ENCODE measurements around the gene LZTR1. TPM values are rescaled to one million over a fixed set of nuclear protein-coding genes. Genes with fewer than 3 reads are reported as not detected.

LZTR1 gene
- total and polyA plus RNA-seq, 2 experiments from 2014 or later: 9.2 to 39.9 TPM

DNA sequence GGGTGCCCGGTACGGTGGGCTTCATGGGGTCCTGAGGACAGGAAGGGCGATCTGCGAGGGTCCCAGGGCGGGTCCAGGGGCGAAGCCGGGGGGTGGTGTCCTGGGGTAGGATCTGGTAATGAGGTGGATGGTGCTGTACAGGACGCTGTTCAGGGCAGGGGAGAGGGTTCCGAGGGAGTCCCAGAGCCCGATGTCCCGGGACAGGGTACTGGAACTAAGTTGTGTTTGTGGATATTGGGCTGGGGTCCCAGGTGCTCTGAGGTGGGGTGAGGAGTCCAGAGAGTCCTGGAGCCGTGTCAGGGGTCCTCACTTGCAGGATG is 426 bp downstream of the LZTR1 start (continued):
- TF ChIP-seq, protein P1, sequence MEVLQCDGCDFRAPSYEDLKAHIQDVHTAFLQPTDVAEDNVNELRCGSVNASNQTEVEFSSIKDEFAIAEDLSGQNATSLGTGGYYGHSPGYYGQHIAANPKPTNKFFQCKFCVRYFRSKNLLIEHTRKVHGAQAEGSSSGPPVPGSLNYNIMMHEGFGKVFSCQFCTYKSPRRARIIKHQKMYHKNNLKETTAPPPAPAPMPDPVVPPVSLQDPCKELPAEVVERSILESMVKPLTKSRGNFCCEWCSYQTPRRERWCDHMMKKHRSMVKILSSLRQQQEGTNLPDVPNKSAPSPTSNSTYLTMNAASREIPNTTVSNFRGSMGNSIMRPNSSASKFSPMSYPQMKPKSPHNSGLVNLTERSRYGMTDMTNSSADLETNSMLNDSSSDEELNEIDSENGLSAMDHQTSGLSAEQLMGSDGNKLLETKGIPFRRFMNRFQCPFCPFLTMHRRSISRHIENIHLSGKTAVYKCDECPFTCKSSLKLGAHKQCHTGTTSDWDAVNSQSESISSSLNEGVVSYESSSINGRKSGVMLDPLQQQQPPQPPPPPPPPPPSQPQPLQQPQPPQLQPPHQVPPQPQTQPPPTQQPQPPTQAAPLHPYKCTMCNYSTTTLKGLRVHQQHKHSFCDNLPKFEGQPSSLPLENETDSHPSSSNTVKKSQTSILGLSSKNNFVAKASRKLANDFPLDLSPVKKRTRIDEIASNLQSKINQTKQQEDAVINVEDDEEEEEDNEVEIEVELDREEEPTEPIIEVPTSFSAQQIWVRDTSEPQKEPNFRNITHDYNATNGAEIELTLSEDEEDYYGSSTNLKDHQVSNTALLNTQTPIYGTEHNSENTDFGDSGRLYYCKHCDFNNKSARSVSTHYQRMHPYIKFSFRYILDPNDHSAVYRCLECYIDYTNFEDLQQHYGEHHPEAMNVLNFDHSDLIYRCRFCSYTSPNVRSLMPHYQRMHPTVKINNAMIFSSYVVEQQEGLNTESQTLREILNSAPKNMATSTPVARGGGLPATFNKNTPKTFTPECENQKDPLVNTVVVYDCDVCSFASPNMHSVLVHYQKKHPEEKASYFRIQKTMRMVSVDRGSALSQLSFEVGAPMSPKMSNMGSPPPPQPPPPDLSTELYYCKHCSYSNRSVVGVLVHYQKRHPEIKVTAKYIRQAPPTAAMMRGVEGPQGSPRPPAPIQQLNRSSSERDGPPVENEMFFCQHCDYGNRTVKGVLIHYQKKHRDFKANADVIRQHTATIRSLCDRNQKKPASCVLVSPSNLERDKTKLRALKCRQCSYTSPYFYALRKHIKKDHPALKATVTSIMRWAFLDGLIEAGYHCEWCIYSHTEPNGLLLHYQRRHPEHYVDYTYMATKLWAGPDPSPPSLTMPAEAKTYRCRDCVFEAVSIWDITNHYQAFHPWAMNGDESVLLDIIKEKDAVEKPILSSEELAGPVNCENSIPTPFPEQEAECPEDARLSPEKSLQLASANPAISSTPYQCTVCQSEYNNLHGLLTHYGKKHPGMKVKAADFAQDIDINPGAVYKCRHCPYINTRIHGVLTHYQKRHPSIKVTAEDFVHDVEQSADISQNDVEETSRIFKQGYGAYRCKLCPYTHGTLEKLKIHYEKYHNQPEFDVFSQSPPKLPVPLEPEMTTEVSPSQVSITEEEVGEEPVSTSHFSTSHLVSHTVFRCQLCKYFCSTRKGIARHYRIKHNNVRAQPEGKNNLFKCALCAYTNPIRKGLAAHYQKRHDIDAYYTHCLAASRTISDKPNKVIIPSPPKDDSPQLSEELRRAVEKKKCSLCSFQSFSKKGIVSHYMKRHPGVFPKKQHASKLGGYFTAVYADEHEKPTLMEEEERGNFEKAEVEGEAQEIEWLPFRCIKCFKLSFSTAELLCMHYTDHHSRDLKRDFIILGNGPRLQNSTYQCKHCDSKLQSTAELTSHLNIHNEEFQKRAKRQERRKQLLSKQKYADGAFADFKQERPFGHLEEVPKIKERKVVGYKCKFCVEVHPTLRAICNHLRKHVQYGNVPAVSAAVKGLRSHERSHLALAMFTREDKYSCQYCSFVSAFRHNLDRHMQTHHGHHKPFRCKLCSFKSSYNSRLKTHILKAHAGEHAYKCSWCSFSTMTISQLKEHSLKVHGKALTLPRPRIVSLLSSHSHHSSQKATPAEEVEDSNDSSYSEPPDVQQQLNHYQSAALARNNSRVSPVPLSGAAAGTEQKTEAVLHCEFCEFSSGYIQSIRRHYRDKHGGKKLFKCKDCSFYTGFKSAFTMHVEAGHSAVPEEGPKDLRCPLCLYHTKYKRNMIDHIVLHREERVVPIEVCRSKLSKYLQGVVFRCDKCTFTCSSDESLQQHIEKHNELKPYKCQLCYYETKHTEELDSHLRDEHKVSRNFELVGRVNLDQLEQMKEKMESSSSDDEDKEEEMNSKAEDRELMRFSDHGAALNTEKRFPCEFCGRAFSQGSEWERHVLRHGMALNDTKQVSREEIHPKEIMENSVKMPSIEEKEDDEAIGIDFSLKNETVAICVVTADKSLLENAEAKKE (CRISPR knock-in tag; IDR thresholded peaks at IDR 0.05): no peak
- TF ChIP-seq NANOG (IDR thresholded peaks at IDR 0.05; ENCODE audit: borderline replicate concordance): no peak
- no peak for TF ChIP-seq CREB1 (CRISPR knock-in tag; IDR thresholded peaks at IDR 0.05; ENCODE audit: low read depth)
- no peak for TF ChIP-seq JUNB (IDR thresholded peaks at IDR 0.05; ENCODE audit: unreplicated experiment)

- Mint-ChIP-seq H3K27me3 (ENCODE audit: insufficient read depth, low read depth, poor library complexity) (peaks cover 21% of the 10 kb centered on the region), H3K27ac (no peak overlapping the region)
- H2AFZ ChIP-seq: no peak overlapping the region
- no peak for TF ChIP-seq REST (IDR thresholded peaks at IDR 0.05; ENCODE audit: unreplicated experiment)
- TF ChIP-seq EZH2phosphoT487 (IDR thresholded peaks at IDR 0.05; ENCODE audit: unreplicated experiment): no peak
- no peak for TF ChIP-seq EZH2 (IDR thresholded peaks at IDR 0.05; ENCODE audit: low read depth, unreplicated experiment)
- TF ChIP-seq JUNB (IDR thresholded peaks at IDR 0.05; ENCODE audit: unreplicated experiment): no peak
- TF ChIP-seq CTCF (conservative IDR thresholded peaks at IDR 0.05; ENCODE audit: low read depth in 2 of 2): no peak
- no peak for TF ChIP-seq POLR2AphosphoS5 (IDR thresholded peaks at IDR 0.05; ENCODE audit: low read depth)
- TF ChIP-seq ETS1 (IDR thresholded peaks at IDR 0.05): no peak
- no peak for TF ChIP-seq CREB1 (CRISPR knock-in tag; IDR thresholded peaks at IDR 0.05; ENCODE audit: low read depth)
- no peak for TF ChIP-seq NANOG (IDR thresholded peaks at IDR 0.05; ENCODE audit: borderline replicate concordance)
- no peak for TF ChIP-seq STAT1 (IDR thresholded peaks at IDR 0.05; ENCODE audit: unreplicated experiment)
These were observed 1.1 kb downstream of the LZTR1 start for GRCh38 chr22:20983081-20983771.

More at GRCh38 chr22:20983081-20983771, 1.1 kb downstream of the LZTR1 start:
- Histone ChIP-seq H3K79me2 (replicated peaks; ENCODE audit: insufficient read depth) (no peaks in the 10 kb centered on the region), H3K36me3 (ENCODE audit: insufficient read depth) (no peaks in the 10 kb centered on the region; the same call in 1 of the 2 replicates), H3K4me3 (peak overlapping the region; percentile 93), H3F3A (replicated peaks; ENCODE audit: low read depth) (no peaks in the 10 kb centered on the region), H3K27ac (ENCODE audit: low read depth) (no peak overlapping the region), H3K4me2 (peak overlapping the region; percentile 97), H4K20me1 (replicated peaks; ENCODE audit: insufficient read depth) (no peaks in the 10 kb centered on the region), H3K27me3 (ENCODE audit: insufficient read depth) (no peaks in the 10 kb centered on the region), H3K4me1 (ENCODE audit: insufficient read depth) (peaks cover 11% of the 10 kb centered on the region; the same call in 1 of the 2 replicates), H3K9me2 (ENCODE audit: insufficient read depth) (0 out of 2 replicates have a peak, but pooled peaks cover 6% of the 10 kb centered on the region)
- Mint-ChIP-seq H3K4me1 (peaks cover 15% of the 10 kb centered on the region), H3K9me3 (peaks cover 14% of the 10 kb centered on the region), H3K4me3 (peak overlapping the region; percentile 95), H3K36me3 (ENCODE audit: low read depth) (peaks cover 10% of the 10 kb centered on the region; the same call in 1 of the 3 replicates)
- ATAC-seq (no peak), DNase-seq (ENCODE audit: low spot score) (no peak)
